GM21447 (cell line): ENCODE results near the gene SCAP.
"Not testable (repeated sequence)": the region's sequence is repeated elsewhere in the genome, so short reads cannot be mapped to it uniquely, and the experiment has no call there.

Experiments
- ATAC-seq: cut with Tn5 transposase; IDR thresholded peaks from one replicate; pipeline ENCODE4 v1.9.1; 2021; ENCODE audit not compliant: unreplicated experiment

The SCAP gene

DNA sequence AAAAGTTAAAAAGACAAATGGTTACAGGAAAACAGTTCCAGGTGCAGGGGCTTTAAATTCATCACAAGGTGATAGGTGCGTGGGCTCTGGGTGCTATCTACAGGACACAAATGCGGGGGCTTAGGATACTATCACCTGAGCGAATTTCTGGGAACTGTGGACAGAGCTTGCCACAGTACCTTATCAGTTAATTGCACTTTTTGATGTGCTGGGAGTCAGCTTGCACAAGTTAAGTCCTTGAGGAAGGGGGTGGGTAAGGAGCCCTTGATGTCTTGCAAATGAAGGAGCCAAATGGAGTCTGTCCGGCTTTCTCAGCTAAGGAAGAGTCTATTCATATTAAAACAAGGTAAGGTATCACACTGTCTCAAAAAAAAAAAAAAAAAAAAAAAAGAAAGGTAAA, 6.0 kb upstream of the SCAP start:
- ATAC-seq = not testable (repeated sequence)

DNA sequence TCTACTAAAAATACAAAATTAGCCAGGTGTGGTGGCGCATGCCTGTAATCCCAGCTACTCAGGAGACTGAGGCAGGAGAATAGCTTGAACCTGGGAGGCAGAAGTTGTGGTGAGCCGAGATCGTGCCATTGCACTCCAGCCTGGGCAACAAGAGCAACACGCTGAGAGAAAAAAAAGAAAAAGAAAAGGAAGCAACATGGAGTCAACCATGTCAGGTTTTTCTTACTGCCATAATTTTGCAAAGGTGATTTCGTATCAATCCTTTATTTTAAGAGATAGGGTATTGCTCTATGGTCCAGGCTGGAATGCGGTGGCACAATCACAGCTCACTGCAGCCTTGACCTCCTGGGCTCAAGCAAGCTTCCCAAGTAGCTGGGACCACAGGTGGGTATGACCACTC, 4.5 kb upstream of the SCAP start:
- ATAC-seq = not testable (repeated sequence)

DNA sequence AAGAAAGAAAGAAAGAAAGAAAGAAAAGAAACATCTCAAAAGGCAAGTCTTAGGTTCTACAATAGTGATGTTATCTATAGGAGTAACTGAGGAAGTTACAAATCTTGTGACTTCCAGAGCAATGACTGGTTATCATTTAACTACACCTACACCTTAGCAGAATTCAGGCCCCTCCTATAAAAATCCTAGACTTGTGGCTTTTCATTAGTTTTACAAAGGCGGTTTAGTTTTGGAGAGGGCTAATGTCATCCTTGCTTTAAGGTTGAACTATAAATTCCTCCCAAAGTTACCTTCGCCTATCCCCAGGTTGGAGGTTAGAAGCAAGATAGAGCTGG, 4.1 kb upstream of the SCAP start:
- no peak for ATAC-seq

- no peak for ATAC-seq
Measured at GRCh38 chr3:47478022-47478421, 2.3 kb upstream of the SCAP start.

DNA sequence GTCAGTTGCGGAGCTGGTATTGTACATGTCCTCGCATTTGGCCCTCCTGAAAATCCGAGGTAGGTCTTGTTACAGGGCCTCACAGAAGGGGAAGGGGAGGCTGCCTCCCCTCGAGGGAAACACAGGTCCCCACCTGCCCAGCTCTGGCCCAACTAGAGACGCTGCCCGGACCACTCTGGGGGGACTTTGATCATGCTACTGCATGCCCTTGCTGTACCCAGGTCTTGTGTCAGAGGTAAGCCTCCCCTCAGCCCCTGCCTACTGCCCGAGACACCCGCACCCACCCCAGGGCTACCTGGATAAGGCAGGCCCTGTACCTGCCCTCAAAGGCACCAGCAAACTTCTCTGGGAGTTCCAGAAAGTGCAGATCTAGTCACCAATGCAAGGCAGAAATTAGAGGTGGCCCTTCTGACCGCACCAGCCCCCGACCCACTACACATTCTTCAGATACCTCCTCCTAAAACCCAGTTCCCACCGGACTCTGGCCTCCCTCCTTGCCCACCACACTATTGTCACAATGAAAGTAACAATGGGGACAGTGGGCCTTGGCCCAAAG, 981 bp upstream of the SCAP start:
- no peak for ATAC-seq

- ATAC-seq = no peak
Measured at GRCh38 chr3:47476330-47476626, 537 bp upstream of the SCAP start.

- ATAC-seq = no peak
Measured at GRCh38 chr3:47475029-47475569, 642 bp downstream of the SCAP start.

- no peak for ATAC-seq
Measured at GRCh38 chr3:47473391-47473790, 2.4 kb downstream of the SCAP start.

- no peak for ATAC-seq
Measured at GRCh38 chr3:47469616-47470015, 6.1 kb downstream of the SCAP start.

DNA sequence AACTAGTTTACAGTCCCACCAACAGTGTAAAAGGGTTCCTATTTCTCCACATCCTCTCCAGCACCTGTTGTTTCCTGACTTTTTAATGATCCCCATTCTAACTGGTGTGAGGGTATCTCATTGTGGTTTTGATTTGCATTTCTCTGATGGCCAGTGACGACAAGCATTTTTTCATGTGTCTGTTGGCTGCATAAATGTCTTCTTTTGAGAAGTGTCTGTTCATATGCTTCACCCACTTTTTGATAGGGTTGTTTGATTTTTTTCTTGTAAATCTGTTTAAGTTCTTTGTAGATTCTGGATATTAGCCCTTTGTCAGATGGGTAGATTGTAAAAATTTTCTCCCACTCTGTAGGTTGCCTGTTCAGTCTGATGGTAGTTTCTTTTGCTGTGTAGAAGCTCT, 7.4 kb downstream of the SCAP start:
- not testable (repeated sequence) for ATAC-seq

DNA sequence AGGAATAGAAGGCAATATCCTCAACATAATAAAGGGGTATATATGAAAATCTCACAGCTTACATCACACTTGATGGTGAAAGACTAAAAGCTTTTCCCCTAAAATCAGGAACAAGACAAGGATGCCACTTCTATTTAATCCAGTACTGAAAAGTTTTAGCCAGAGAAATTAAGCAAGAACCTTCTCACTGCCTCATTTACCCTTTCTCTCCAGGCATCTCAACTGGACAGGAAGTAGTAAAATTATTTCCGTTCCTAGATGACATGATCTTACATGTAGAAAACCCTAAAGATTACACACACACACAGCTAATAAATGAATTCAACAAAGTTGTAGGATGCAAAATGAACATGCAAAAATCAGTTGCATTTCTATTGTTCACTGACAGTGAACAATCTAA, 11.2 kb downstream of the SCAP start:
- ATAC-seq = no peak

- not testable (repeated sequence) for ATAC-seq
Measured at GRCh38 chr3:47459534-47460085, 16.1 kb downstream of the SCAP start.

DNA sequence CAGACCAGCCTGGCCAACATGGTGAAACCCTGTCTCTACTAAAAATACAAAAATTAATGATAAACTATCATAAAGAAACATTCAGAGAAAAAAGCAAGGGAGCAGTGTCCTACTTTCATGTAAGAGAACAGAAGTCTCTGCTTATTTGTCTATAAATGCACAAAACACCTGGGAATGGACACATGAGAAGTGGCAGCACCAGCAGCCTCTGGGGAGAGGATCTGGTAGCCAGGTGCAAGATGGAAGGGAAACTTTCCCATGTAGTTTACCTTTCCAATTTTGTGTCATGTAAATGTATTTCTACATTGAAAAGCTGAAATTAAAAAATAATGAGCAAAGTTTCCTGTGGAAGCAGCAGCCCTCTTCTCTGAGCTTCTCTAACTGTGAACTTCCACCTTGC, 18.8 kb downstream of the SCAP start:
- ATAC-seq = no peak

GRCh38 chr3:47455806-47456452, 19.8 kb downstream of the SCAP start:
- no peak for ATAC-seq

GRCh38 chr3:47452453-47453215, 23.1 kb downstream of the SCAP start:
- no peak for ATAC-seq

DNA sequence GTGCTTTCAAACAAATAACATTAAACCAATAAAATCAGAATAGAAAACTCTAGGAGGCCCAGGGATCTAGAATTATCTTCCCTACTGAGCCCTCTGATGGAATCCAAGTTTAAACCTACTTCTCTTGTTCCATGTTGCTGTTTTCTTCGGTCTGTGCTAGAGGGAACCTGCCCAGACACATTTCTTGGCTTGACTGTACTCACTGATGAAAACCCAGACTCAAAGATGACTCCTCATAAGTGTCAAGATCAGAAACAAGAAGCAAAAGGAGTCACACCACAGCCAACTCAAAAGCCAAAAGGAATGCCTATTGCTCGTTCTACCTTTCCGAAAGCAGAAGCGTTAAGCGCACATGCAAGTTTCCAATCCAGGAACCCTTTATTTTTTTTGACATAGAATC, 31.6 kb downstream of the SCAP start:
- ATAC-seq = no peak

DNA sequence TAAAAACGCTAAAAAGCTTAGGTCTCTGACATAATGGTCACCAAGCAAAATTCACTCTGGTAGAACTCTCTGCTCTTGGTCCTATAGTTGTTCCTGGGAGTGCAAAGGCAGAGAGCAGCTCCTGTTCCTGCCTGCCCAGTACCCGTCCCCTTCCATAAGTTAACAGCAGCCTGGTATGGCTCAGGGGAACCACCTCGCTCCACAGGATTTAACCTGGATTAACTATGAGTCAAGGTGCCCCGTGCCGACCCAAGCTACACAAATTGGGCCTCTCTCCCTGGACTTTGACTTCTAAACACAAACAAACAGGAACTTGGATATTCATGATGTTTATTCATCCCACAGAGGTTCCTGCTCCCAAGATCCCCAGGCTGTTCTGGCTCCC, 32.1 kb downstream of the SCAP start:
- no peak for ATAC-seq

DNA sequence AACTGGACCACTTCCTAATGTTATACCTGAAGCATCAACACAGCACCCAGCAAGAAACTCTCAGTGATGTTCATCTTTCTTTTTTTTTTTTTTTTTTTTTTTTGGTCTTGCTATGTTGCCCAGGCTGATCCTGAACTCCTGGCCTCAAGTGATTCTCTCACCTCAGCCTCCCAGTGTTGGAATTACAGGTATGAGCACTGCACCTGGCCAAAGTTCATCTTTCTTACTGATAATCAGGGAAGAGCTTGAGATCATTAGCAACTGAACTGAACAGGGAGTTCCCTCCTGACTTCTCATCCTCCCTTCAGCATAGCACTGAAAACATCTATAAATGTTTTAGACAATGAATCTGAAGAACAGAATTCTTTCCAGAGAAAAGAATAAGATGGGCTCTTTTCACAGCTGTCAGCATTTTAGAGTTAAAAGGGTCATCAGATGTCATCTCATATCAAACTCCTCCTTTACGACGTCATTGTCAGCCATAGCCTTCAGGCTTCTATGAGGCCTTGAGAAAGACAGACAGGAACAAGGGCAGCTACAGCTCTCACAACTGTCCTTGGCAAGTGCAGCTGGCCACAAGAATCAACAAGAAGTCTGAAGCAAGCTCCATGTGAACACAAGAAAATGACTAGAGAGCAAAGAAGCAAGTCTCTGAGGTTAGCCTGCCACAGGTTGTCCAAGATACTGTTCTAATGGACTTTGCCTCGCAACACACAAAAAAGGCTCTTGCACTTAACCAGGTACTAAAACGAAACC, 33.8 kb downstream of the SCAP start:
- no peak for ATAC-seq

GRCh38 chr3:47440131-47440530, 35.6 kb downstream of the SCAP start:
- ATAC-seq = no peak

- no peak for ATAC-seq
Measured at GRCh38 chr3:47436180-47436579, 39.6 kb downstream of the SCAP start.

DNA sequence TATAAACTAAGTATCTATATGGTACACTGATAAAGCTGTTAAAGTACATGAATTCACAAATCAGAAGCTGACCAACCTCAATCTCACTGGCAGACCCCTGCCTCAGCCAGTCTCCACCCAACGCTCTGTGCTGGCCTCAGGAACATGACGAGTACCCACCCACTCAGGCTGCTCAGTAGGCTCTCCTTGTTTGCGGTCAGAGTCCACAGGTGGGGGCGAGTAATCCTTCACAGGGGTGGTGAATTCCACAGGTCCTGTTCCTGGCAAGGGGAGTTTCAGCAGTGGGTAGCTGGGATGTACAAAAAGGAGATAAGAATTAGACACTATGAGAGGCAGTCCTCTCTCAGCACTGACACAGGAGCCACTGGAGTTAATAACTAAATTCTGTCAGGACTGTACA, 40.9 kb downstream of the SCAP start:
- no peak for ATAC-seq

DNA sequence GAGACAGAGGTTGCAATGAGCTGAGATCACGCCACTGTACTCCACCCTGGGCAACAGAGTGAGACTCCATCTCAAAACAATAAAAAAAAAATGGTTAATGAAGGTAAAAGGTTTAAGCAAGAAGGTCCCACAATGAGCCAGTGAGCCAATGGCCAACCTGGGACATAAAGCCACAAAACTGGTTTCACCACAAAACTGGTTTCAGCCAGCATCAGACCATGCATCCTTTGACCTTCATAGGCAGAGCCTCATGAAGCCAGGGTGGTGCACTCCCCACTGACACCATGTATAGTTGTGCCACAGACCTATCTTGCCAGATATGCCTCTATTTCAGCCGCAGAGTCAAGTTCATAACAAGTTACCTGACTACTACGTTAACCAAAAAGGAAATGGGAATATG, 41.9 kb downstream of the SCAP start:
- no peak for ATAC-seq
